NCI-H82 treated with DMSO at 0.1 percent for 48 hours (cell line): Measurements from ENCODE around the gene CRACR2A.

Experiments used
- DNase-seq: peaks from one replicate; lab custom pipeline; 2025; ENCODE audit not compliant: unreplicated experiment; lab: John Stamatoyannopoulos, UW

The CRACR2A gene

DNA sequence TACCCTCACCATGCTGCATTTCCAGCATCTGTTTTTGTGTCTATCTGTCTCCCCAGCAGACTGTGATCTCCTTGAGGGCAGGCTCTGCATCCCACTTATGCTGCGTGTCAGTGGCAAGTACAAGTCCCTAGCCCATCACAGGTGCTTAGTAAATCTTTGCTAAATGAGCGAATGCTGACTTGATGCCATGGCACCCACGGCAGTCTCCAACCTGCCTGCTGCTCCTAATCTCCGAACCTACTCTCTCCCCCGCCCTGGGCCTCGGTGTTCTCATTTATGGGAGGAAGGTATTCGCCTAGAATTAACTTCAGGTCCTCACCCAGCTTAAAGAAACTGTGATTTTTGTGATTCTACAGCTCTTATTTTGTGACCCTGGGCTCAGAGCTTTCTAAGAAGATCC, 152.0 kb downstream of the CRACR2A start:
- no peak for DNase-seq

GRCh38 chr12:3600039-3600720, 152.7 kb downstream of the CRACR2A start:
- peak; percentile 29 for DNase-seq

DNA sequence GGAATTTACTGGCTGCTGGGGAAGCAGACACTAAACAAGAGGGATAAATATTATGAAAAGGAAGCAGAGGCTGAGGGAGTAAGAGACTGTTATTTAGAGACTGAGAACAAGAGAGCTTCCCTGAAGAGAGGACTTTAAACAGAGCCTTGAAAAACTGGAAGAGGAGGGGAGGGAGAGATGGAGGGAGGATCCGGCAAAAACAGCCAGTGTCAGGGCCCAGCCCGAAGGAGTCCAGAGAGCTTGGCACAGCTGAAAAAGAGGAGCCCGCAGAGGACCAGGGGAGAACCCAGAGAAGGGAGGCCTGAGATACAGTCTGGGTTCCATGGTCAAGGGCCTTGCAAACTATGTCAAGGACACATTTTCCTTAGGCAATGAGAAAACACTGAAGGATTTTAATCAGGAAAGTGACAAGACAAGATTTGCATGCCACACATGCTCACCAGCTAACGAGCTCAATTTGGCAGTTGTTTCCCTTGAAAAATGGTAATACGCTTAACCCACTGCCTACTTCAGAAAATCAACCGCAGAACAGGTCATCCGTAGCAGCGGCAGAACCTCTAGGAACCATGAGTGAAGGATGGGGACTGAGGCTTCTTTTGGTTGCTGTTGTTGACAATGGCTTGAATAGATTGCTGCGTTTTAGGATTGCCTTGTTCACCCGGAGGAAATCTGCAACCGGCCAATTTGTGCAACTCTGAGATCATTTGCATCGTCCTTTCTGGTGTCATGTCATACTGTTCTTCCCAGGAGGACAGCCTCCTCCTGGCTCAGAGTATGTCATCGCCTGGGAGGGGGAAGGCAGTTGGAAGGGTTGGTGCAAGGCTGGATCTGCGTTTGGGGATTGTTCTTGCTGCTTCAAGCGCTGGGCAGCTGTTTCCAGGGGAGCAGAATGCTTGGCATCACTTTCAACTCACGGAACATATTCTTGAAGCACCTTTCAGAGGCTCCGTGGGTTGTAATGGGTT, 153.7 kb downstream of the CRACR2A start:
- DNase-seq, result peak; percentile 19

DNA sequence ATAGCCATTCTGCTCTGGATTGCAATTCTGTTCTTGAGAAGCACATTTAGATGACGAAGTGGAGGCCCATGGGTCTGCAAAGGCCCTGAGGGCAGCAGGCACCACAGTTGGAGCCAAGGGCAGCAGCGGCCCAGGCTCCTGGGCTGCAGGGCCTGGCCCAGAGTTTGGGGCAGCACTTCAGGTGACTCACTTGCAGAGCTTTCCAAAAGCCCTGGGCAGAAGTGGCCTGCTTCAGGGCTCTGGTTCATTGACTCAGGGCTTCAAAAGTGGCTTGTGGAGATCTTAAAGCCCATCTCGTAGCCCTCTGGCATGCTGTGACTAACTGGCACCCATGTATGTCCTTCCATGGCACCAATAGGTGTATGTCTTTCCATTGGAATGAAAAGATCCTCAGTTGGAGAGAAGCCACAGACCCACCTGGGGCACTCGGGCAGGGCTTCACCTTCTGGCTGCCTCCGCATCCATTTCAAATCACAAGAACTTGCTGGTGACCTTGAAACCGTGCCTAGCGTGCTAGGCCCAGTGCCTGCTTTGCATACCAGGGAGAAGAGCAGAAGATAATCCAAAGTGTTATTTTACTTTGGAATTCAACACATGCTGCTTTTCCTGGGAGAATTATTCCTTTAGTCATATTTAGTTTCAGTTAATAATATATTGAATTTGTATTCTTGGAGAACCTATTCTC, 155.2 kb downstream of the CRACR2A start:
- DNase-seq, result no peak

- no peak for DNase-seq
Measured at GRCh38 chr12:3596703-3597415, 156.1 kb downstream of the CRACR2A start.

DNA sequence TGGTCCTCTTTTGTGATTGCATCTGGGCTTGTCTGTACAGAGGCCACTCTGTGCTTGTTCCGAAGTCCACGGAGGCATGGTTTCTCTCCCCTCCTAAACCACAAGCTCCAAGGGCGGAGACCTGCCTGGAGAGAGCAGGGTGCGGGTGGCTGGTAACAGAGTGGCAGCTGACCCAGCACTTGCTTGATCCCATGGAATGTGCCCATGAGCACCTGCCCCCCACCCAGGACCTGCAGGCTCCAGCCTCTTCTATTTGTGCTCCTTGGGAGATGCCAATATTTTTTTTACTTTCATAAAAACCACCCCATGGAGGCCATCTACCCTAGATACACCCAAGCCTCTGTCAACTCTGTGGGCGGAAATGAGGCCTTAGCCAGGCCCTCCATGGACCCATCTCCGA, 157.2 kb downstream of the CRACR2A start:
- DNase-seq, result no peak

GRCh38 chr12:3594966-3595365, 157.9 kb downstream of the CRACR2A start:
- no peak for DNase-seq

GRCh38 chr12:3593906-3594483, 158.9 kb downstream of the CRACR2A start:
- DNase-seq, result no peak

DNA sequence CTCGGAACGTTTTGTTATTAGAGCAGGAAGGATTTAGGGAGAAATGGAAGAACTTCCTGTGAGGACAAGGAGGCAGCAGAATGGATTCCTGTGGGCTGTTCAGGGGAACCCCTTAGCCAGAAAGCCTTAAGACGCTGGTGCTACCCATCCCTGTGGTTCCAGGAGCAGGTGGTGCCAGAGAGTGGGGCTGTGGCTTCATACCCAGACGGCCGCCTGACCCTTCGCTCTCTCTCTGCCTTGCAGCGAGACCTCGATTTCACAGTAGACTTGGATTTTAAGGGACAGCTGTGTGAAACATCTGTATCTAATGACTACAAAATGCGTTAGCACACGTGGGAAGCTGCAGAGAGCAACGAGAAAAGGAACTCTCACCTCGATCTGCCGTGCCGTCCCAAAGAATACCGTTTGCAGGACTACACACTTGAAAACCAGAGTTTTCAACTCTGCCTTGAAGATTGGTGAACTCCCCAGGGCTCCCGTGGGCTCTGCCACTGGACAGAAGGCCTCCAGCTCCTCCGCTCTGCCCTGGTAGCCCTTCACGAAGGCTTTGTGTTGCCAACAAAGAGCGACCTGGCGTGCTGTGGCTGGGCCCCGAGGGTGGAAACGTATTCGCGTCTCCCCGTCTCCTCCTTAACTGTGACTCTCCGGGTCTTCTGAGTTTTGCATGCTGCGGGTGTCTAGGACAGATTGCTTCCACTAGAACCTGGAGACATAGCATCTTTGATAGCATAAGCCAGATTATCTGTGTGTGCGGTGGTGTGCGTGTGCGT, 159.9 kb downstream of the CRACR2A start:
- no peak for DNase-seq

DNA sequence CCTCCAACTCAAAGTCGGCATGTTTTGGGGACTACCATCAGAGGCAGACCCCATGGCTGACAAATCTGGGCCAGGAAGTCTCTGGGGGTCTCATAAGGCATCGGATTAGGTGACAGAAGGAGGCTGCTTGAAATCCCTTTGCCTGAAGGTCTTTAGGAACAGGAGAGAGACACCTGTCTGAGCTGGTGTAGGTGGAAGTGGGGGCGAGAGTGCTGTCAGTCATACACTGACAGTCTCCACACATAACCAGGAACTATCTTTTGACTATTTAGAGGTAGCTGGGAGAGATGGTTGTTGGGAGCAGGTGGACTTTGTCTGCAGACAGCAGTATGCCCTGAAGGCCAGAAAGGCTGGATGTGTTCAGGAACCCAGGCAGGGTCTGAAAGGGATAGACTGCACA, 163.2 kb downstream of the CRACR2A start:
- no peak for DNase-seq

GRCh38 chr12:3587402-3588013, 165.4 kb downstream of the CRACR2A start:
- DNase-seq, result no peak

GRCh38 chr12:3583656-3584334, 169.1 kb downstream of the CRACR2A start:
- DNase-seq, result no peak

- no peak for DNase-seq
Measured at GRCh38 chr12:3580094-3580749, 172.7 kb downstream of the CRACR2A start.

- DNase-seq, result no peak
Measured at GRCh38 chr12:3579446-3580093, 173.3 kb downstream of the CRACR2A start.

GRCh38 chr12:3578557-3578956, 174.4 kb downstream of the CRACR2A start:
- no peak for DNase-seq

- DNase-seq, result no peak
Measured at GRCh38 chr12:3576891-3577290, 176.0 kb downstream of the CRACR2A start.

GRCh38 chr12:3574986-3575385, 177.9 kb downstream of the CRACR2A start:
- DNase-seq, result no peak

DNA sequence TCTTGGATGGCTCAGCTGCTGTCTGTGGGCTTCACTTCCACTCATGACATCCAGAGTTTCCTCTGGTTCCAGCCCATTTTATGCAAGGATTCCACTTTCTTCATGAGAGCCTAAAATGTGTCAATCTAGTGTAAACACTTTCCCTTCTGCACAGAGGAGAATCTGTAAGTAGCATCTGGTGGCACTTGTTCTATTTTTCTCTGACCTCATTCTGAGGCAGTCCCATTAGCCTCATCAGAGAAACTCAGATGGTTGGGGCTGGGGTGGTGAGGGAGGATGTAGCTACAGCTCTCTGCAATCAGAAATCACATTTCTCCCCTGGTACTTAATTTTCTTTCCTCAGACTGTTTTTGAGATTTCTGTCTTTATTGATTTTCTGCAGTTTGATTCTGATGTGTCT, 180.3 kb downstream of the CRACR2A start:
- DNase-seq, result no peak
